Body of pancreas (tissue), 4 donors: ENCODE results near the gene TMOD1.

Experiments
- POLR2A ChIP-seq, 3 donors: fragments of 450-650 bp; IDR thresholded peaks; one replicate each; pipeline ENCODE4 v1.6.1; 2016; ENCODE audit warnings: antibody characterized with exemption in 3 of 3, mild to moderate bottlenecking in 2 of 3
- TF ChIP-seq, protein P1 (sequence below), 7 experiments: fragments of 450-650 bp in 4 of 7; fragments of 200-600 bp in 3 of 7; sonication (generic) in 3 of 7; IDR thresholded peaks; one replicate each; pipeline ENCODE4 v1.5.1; 2016 to 2019; ENCODE audit warnings: antibody characterized with exemption in 7 of 7

DNA sequence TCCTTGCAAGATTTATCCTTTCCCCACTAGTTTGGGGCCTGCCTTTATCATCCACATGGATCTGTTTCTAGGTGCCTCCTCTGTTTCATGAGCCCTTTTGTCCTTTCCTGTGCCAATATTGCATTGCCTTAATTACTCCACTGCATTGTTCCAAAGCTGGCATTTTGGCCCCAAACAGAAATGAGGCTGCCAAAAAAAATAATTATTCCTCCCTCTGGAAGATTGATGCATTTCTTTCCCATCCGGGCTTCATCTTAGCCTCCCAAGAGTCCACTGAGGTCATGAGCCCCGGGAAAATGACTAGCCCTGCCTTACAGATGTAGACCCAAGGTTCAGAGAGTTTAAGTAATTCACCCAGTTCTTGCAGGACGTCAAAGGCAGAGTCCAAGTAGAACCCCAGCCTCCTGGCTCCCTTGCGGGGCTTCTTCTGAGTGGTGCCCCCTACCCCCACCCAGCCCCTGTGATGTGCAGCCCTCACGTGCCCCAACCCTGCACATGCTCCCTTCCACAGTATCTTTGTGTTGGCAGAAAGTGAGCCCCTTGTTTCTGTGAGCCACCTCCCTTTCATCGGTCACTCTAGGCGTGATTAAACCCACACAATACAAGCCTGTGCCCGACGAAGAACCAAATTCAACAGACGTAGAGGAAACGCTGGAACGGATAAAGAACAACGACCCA, 62.1 kb downstream of the TMOD1 start:
- TF ChIP-seq, protein P1, sequence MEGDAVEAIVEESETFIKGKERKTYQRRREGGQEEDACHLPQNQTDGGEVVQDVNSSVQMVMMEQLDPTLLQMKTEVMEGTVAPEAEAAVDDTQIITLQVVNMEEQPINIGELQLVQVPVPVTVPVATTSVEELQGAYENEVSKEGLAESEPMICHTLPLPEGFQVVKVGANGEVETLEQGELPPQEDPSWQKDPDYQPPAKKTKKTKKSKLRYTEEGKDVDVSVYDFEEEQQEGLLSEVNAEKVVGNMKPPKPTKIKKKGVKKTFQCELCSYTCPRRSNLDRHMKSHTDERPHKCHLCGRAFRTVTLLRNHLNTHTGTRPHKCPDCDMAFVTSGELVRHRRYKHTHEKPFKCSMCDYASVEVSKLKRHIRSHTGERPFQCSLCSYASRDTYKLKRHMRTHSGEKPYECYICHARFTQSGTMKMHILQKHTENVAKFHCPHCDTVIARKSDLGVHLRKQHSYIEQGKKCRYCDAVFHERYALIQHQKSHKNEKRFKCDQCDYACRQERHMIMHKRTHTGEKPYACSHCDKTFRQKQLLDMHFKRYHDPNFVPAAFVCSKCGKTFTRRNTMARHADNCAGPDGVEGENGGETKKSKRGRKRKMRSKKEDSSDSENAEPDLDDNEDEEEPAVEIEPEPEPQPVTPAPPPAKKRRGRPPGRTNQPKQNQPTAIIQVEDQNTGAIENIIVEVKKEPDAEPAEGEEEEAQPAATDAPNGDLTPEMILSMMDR (IDR thresholded peaks at IDR 0.05): no peak
- no peak for TF ChIP-seq POLR2A (IDR thresholded peaks at IDR 0.05)
